SK-N-SH (cell line): ENCODE data around the gene PARP15.

Experiments
- CHD2 ChIP-seq: fragments of 150-350 bp; IDR thresholded peaks from 2 replicates; pipeline ENCODE4 v1.6.1; 2018; ENCODE audit warnings: low read length; ENCODE audit not compliant: partially characterized antibody
- CTCF ChIP-seq: fragments of 200-600 bp; sonication (generic); IDR thresholded peaks from 2 replicates; pipeline ENCODE4 v1.6.1; 2017; ENCODE audit warnings: antibody characterized with exemption, mild to moderate bottlenecking, moderate library complexity
- EZH2phosphoT487 ChIP-seq: fragments of 200-600 bp; sonication (generic); IDR thresholded peaks from 2 replicates; pipeline ENCODE4 v1.6.1; 2017; ENCODE audit warnings: low read depth, mixed run types, mild to moderate bottlenecking, antibody characterized with exemption, moderate library complexity, borderline replicate concordance
- GATA2 ChIP-seq: sonication (generic); formaldehyde crosslinking; IDR thresholded peaks from 2 replicates; pipeline ENCODE4 v1.5.0; 2020; ENCODE audit warnings: mild to moderate bottlenecking, missing genetic modification reagents
- NFIC ChIP-seq: IDR thresholded peaks from 2 replicates; pipeline ENCODE4 v1.4.0; 2012; ENCODE audit warnings: borderline replicate concordance
- NRF1 ChIP-seq: IDR thresholded peaks from 2 replicates; pipeline ENCODE4 v1.6.1; 2012; ENCODE audit warnings: low read depth, mild to moderate bottlenecking, low read length
- RAD21 ChIP-seq: IDR thresholded peaks from 2 replicates; pipeline ENCODE4 v1.6.1; 2012; ENCODE audit warnings: mild to moderate bottlenecking, low read length
- RCOR1 ChIP-seq: fragments of 150-350 bp; IDR thresholded peaks from 2 replicates; pipeline ENCODE4 v1.6.1; 2017; ENCODE audit warnings: antibody characterized with exemption, low read length
- SIN3A ChIP-seq: IDR thresholded peaks from 2 replicates; pipeline ENCODE4 v1.6.1; 2012; ENCODE audit warnings: low read depth, mild to moderate bottlenecking, low read length, moderate library complexity, borderline replicate concordance
- SMC3 ChIP-seq: IDR thresholded peaks from 2 replicates; pipeline ENCODE4 v1.6.1; 2012; ENCODE audit warnings: low read depth, low read length, improper control_type of control experiment
- ZBTB33 ChIP-seq: IDR thresholded peaks from 2 replicates; pipeline ENCODE4 v1.4.0; 2012; ENCODE audit warnings: low read depth, borderline replicate concordance

GRCh38 chr3:122559906-122560305 lies 17.5 kb upstream of the PARP15 start:
- TF ChIP-seq SMC3 (no peak), NFIC (no peak), CTCF (no peak), SIN3A (no peak), ZBTB33 (no peak), RCOR1 (no peak), CHD2 (no peak), GATA2 (CRISPR knock-in tag) (no peak), NRF1 (no peak), RAD21 (no peak), EZH2phosphoT487 (no peak)
